ENCODE measurements around the gene EXOC3L1.

The EXOC3L1 gene

DNA sequence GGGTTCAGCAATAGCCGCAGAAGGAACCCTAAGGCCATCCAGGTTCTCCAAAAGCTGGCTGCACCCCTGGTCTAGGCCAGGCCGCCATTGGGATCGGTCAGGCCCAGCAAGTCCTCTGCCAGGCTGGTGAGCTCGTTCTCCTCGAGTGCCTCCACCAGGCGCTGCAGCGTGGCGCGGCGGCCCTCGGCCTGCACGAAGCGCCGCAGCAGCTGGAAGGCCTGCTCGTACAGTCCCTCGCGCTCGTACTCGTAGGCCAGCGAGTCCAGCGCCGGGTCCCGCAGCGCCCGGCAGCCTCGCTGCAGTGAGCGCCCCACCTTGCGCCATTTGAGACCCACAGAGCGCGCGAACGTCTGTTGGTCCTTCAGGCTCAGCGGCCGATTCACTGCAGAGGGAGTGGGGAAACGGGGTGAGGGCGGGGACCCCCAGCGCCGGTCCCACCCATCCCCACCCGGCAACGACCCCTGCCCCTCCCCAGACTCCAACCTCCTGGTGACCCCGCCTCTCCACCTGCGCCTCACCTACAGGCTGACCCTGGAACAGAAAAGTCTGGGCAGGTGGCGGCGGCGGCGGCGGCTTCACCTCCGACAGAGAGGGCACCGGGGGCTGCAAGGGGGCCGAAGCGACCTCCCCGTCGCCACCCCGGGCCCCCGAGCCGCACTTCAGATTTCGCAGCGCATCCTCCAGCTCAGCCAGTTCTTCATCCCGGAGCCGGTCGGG is 35.2 kb downstream of the EXOC3L1 start:
- in situ Hi-C loops (cut with MboI; ENCODE audit: low pct_unique_long_range_greater_than_20kb, low sequenced_read_pairs): no loop called here
- no peak for DNase-seq

DNA sequence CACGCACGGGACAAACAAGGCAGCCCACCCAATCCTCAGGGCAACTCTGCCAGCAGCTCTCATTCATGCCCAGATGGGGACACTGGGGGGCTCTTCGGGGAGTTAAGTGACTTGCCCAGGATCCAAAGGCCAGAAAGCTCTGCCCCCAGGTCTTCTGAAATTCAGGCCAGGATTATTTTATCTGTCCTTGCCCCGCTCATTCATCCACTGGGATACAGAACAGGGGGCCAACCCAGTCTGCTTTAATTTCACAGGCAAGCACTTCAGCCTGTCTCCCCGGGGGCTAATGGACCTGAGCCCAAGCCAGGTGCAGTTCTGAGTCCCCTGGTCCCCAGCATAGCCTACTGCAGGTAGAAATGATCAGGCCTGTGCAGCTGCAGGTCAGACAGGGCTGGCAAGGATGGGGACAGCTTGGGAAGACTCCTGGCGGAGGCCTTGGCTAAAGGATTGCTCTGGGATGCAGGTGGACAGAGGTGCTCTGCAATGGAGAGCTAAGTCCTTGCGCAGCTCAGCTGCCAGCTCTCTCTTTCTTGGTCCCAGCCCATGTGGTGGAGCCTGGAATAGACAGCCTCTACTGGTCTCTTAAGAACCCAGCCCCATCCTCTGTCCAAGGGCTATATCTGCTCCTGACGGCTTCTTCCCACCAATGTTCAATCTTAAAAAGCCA is 38.4 kb downstream of the EXOC3L1 start:
- in situ Hi-C loops (cut with MboI; ENCODE audit: low pct_unique_long_range_greater_than_20kb, low sequenced_read_pairs): no loop called here
- DNase-seq: no peak

DNA sequence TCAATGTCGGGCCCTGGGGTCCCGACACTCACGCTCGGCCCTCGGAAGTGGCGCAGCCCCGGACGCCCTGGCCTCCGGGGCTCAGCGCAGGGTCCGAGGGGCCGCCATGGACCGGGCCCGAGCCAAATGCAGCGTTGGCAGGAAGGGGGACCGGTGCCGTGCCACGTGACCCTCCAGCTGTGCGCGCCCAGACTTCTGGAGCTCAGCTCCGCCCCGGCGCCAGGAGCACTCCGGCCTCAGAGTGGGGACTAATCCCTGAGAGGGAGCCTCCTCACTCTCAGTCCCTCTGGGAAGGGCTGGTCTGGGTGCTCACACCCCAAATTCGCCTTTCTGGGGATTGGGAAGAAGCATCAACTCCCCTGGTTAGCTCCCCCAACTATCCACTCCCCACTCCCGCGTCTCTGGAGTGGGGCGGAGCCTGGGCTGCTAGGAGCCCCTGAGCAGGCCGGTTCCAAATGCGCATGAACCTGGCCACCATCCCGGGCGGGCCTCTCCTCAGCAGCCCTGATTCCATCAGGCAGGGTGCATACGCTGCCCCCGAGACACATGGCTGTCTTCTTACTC is 39.0 kb downstream of the EXOC3L1 start, which contains the start of gene B3GNT9:
Gene B3GNT9, minus strand, starts transcription at position 166 of the 564 bp plus-strand sequence. CDS start 513 bp downstream, outside the sequence.
- no peak for DNase-seq
- in situ Hi-C loops (cut with MboI; ENCODE audit: low pct_unique_long_range_greater_than_20kb, low sequenced_read_pairs): no loop called here

DNA sequence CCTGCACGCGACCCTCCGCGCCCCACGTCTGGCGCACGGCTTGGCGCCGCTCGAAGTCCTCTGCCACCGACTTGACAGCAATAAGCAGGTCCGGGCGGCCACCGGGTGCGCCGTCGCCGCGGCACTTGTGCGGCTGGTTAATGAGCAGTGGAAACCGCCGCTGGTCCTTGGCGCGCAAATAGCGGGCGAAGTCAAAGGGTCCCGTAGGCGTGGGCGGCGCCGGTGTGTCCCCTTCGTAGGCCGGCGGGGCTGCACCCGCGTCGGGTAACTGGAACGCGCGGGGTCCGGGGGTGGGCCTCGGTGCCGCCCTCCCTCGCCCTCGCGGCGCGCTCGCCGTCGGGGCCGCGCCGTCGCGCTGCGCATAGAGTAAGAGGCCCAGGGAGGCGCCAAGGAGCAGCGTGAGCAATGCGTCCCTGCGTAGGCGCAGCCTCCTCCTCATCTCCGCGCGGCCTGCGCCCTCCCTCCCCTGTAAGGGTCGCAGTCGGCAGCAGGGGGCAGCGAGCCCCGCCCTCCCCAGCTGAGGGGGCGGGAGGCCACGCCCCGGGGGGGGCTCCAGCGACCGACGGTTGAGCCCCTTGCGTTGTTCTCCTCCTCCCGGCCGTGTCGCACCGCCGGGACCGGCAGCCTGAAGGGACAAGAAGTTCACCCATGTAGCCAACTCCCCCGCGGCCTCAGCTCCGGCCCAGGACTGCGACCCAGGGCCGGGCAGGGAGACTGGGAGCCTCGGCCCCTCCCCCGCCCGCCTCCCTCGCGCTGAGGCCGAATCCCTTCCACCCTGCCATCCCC is 39.7 kb downstream of the EXOC3L1 start:
- in situ Hi-C loops (cut with MboI; ENCODE audit: low pct_unique_long_range_greater_than_20kb, low sequenced_read_pairs): no loop called here
- DNase-seq: no peak

DNA sequence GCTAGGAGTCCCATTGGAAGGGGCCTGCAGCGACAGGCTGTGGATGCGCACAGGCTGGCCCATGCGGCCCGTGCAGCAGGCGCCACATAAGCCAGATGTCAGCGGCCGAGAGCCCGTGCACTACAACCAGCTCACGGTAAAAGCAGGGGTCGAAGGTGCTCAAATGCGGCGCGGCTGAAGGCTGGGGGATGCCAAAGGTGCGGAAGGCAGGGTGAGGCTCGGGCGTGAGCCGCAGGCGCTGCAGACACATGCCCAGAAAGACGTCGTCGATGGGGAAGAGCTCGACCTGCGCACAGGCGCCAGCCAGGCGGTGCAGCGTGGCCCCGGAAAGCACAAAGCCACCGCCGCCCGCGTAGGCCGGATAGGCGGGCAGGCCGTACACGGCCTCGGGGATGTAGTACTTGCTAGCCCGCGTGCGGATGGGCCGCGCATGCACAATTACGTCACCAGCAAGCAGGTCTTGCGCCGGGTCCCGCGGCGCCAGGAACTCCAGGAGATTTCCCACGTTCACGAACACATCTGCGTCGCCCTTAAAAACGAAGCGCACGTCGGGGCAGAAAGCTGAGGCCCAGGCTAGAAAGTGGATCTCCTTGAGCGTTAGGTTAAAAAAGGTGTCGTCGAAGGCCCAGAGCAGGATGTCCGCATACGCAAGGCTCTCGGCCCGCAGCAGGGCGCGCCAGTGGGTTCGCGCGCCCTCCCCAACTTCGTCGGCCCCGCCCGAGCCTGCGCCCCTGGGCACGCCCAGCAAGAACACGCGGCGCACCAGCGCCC is 40.5 kb downstream of the EXOC3L1 start:
- in situ Hi-C loops (cut with MboI; ENCODE audit: low pct_unique_long_range_greater_than_20kb, low sequenced_read_pairs): no loop called here

DNA sequence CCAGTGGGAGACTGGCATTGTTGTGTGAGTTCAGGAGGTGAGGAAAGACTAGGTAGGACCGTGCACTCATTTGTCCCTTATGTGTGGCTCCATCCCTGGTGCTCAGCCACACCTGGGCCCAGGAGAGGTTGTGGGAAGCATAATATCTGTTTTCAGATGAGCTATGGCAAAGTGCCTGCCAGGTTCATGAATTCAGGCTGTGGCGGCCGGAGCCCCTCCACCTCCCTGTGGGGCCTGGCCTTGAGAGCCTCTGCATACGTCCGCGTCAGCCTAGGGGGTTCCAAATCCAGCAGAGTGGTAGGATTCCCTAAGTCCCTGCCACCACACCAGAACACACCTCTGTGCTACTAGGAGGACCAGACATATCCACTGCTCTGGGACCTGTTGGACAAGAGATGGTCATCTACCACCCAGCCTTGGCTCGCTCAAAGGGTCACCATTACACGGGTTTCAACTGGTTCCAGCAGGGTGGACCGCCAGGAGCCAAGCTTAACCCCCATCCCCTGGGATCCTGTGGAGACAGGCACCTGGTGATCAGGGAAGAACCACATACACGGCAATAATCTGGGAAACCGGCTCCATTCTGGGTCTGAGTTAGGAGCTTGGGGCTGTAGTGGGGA is 41.2 kb downstream of the EXOC3L1 start:
- in situ Hi-C loops (cut with MboI; ENCODE audit: low pct_unique_long_range_greater_than_20kb, low sequenced_read_pairs): no loop called here
- no peak for DNase-seq

More for the DNA sequence above, 40.5 kb downstream of the EXOC3L1 start:
- no peak for DNase-seq

DNA sequence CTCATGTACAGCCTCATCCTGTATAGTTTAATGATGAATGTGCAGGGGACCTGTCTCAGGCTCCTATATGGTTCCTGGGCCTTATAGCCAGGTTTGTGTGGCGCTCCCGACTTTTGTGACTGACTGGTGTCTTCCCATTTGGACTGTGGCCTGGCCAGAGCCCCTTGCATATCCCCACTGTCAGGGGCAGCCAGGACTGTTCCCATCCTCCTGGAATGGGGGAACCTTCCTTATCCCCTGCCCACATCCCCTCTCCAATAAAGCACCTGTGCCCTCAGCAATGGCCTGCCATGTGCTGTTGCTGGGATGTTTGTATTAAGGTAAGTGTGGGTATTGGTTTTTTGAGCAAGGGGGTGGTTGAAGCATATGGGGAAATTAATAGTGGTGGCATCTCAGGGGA is 41.7 kb downstream of the EXOC3L1 start:
- no peak for DNase-seq
- in situ Hi-C loops (cut with MboI; ENCODE audit: low pct_unique_long_range_greater_than_20kb, low sequenced_read_pairs): no loop called here

DNA sequence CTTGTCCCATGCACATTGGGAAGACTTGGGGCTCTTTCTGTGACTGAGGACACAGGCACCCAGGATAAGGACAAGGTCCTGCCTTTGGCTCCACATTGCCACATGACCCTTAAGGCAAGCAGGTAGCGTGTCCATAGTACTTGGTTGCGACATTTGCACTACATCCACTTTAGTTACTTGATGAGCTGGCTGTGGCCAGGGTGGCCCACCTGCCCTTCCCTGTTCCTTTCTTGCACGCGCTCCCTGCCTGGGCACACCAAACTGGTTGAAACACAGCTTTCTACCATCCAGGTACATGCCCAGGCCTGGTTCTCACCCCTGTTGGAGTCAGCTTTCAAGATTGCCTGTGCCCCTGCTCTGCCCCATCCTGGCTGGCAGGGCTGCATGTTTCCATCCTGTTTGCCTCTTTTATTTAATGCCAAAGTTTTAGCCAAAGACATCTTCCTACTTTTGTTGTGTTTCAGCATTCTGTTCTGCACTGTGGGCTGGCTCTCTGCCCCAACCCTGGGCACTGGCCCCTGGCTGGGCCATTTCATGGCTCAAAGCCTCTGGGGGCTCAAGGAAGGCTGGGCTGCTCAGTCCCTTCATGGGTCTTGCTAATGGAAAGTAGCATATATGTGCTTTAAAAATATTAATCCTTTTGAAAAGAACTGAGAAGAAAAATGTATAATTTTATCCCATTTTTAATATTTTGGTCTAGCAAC is 42.3 kb downstream of the EXOC3L1 start:
- no peak for DNase-seq
- in situ Hi-C loops (cut with MboI; ENCODE audit: low pct_unique_long_range_greater_than_20kb, low sequenced_read_pairs): no loop called here

DNA sequence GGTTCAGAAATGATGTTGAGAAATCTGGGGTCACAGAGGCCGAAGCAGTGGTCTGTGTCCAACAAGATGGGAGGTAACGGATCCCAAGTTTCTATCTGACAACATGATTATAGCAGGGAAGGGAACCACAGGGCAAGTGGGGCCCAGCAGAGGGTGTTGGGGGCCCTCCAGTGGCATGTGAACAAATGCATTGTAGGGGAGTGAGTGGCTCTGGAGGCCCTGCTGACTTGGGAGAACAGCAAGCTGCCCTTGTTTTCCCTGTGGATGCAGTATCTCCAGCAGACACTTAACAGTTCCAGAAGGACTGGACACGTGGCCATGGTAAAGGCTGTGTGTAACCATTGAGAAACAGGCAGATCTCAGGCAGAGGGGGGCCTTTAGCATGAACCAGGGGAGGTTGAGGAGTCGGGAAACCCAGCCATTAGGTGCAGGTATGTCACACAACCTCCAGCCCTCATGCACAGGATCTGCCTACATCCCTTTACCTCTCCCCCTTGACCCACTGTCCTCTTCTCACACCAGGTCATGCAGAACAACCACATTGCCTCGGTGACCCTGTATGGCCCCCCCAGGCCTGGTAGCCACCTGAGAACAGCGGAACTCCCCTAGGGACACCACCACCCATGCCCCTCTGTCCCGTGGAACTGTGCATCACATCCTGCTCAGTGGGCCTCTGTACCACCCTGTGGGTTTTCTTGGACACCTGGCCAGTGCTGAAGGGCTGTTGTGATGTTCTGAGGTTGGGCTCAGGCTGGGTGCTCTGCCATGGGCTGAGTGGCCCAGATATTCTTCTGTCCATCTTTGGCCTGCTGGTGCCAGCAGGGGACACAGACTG is 43.2 kb downstream of the EXOC3L1 start:
- in situ Hi-C loops (cut with MboI; ENCODE audit: low pct_unique_long_range_greater_than_20kb, low sequenced_read_pairs): no loop called here
- DNase-seq: no peak

DNA sequence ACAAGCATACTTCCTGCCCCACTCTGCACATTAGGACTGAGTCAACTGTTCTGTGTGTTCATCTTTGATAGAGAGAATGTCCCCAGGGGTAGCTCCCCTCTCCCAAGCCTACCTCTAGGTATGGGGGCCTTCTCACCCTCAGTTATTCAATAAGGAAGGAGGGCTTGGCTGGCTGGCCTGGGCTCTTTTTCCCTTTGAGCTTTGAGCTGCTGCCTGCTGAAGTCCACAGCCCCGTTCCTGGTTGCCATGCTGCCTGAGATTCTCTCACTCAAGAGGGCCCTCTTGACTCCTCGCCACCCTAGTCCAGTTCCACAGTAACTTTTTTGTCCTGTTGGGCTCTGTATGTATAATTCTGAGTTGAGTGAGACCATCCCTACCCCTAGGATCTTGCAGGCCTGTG is 44.2 kb downstream of the EXOC3L1 start:
- no peak for DNase-seq
- in situ Hi-C loops (cut with MboI; ENCODE audit: low pct_unique_long_range_greater_than_20kb, low sequenced_read_pairs): no loop called here

DNA sequence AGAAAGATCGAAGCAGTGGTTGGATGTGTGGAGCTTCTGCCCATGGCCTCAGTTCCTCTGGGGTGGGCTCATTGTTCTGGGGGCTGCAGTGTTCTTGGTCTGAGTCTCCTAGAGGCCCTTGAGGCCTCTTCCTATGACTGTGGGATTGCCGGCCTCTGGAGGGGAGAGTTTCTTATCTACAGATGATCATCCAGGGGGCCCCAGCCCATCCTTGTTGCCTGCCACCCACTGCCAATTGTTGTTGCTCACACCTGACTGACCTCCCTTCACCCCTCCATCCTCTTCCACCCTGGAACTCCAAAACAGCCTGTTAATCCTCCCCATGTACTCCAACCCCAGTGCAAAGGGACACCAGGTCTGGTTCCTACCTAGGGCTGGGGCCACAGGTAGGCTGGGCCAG is 45.0 kb downstream of the EXOC3L1 start:
- no peak for DNase-seq
- in situ Hi-C loops (cut with MboI; ENCODE audit: low pct_unique_long_range_greater_than_20kb, low sequenced_read_pairs): no loop called here

DNA sequence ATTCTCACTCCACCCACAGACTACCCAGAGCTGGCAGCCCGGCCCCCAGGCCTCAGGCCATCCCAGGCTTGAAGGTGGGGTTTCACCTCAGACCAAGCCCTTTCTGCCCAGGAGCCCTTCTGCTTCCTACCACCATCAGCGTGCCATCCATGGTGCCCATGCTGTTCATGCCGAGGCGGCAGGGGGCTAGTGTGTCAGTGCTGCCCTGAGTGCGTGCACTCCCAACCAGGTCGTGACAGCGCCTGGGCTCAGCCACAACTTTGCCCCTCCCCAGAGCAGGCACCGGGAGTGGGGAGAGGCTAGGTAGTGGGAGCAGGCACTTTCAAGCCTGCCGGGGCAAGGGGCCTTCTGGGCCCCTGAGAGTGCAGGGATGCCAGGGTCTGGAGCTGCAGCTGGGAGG is 47.6 kb downstream of the EXOC3L1 start:
- DNase-seq: no peak
- in situ Hi-C loops (cut with MboI; ENCODE audit: low pct_unique_long_range_greater_than_20kb, low sequenced_read_pairs): no loop called here

DNA sequence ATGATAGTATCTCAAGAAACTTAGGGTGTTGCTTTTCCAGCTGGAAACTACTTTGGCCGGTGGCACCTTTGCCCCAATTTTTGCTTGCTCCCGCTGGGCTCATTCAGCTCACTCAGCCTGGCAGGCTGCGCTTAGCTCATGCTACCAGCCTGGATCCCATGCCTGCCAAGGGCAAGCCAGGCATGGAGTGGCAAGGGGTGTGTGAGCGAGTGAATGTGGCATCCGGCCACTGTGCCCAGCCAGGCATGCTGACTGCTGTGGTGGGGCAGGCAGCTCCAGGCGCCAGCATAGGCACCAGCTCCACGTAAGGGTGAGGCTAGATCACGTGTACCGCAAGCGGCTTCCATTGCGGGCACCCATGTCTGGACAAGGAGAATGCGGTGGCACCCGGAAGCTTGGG is 48.5 kb downstream of the EXOC3L1 start:
- in situ Hi-C loops (cut with MboI; ENCODE audit: low pct_unique_long_range_greater_than_20kb, low sequenced_read_pairs): no loop called here
- DNase-seq: no peak

DNA sequence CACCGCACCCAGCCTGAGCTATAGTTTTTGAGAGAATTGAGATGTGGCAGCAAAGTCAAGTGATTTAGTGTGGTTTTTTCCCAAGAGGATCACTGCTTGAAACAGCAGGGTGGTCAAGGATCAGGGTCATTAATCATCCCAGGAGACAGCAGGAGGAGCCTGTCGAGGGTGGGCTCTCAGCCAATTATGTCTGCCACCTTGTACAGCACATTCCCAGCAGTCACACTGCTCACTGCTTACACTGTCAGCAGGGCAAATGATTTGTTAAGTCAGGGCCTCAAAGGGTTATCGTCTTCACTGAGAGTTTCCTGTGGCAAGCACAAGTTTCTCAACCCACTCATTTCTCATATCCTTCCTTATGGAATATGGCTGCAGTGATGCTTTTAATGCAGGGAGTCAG is 52.3 kb downstream of the EXOC3L1 start:
- DNase-seq: no peak
- in situ Hi-C loops (cut with MboI; ENCODE audit: low pct_unique_long_range_greater_than_20kb, low sequenced_read_pairs): no loop called here

Measured in KBM-7 (cell line).